MM.1S (cell line): ENCODE results near the gene DNAH7.

Experiments used
- CTCF ChIP-seq: fragments of 300-600 bp; sonication (generic); IDR thresholded peaks from 2 replicates; pipeline ENCODE4 v1.5.1; 2016; ENCODE audit warnings: antibody characterized with exemption, low read length, mixed read lengths
- EZH2 ChIP-seq: fragments of 300-600 bp; sonication (generic); optimal IDR thresholded peaks from 2 replicates; pipeline ENCODE3; 2017; ENCODE audit warnings: low read depth, mild to moderate bottlenecking, antibody characterized with exemption, low read length, mixed read lengths
- EZH2phosphoT487 ChIP-seq: fragments of 300-600 bp; sonication (generic); IDR thresholded peaks from 2 replicates; pipeline ENCODE4 v1.6.1; 2018; ENCODE audit warnings: antibody characterized with exemption, low read length

GRCh38 chr2:196112418-196113034, 43.9 kb upstream of the DNAH7 start:
- TF ChIP-seq CTCF (no peak), EZH2 (no peak), EZH2phosphoT487 (no peak)
